Stimulated activated CD4-positive, alpha-beta T cell treated with anti-CD3 and anti-CD28 coated beads, Interleukin-2, amount 100 ng/mL, for 4 hours (primary cell): ENCODE data around the gene OPCML.

ENCODE experiments used
- DNase-seq: peaks from one replicate; pipeline ENCODE4 v3.0.0-alpha.2; 2020; ENCODE audit warnings: low read depth

The OPCML gene

GRCh38 chr11:132607575-132607974, 924.7 kb downstream of the OPCML start:
- no peak for DNase-seq

DNA sequence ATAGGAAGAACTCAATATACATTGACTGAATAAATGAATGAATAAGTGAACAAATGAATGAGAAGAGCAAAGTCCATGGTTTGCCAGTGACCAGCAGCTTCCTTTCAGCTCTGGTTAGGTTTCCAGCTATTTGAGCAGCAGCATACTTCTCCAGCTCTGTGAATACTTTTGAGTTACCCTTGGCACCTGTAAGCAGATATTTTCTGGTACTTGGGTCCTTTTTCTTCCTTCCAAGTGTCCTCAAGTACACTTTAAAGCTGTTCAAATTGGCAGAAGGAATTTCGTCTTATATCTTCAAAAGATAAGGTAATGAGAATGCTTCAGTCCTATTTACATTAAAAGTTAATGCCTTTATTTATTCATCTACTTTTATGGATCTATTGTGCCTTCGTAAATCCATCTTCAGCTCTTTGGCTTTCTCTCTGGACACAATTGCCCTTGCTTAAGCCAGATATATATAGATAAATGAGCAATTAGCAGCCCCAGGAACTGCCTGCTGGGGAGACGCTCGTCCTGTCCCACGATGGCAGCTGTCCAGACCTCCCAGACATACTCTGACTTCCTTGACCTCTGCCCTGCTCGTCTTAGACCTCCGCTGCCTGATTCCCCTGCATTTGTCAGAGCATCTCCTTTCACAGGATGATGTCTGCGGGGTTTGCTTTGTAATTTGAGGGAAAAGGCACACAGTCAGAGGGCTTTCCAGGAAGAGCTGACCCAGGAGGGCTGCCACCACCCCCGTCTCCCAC, 926.3 kb downstream of the OPCML start:
- no peak for DNase-seq

- no peak for DNase-seq
Measured at GRCh38 chr11:132604431-132604830, 927.9 kb downstream of the OPCML start.

GRCh38 chr11:132601875-132602274, 930.4 kb downstream of the OPCML start:
- no peak for DNase-seq

DNA sequence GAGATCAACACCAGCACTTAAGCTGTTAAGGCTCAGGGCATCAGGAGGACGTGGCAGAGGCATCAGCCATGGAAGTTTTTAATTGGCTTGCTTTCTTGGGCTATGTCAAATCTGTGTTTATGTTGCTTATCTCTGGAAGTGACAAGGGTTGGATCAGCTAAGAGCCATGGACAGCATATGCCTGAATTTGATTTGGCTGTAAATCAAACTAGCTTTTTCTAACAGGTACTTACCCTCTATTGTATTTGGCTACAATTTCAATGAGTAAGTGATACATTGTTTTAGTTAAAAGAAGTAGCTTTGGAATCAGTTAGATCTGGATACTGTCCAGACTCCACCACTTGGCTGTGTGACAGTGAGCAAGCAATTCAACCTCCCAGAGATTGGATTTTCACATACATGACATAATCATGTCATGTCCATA, 936.6 kb downstream of the OPCML start:
- no peak for DNase-seq

DNA sequence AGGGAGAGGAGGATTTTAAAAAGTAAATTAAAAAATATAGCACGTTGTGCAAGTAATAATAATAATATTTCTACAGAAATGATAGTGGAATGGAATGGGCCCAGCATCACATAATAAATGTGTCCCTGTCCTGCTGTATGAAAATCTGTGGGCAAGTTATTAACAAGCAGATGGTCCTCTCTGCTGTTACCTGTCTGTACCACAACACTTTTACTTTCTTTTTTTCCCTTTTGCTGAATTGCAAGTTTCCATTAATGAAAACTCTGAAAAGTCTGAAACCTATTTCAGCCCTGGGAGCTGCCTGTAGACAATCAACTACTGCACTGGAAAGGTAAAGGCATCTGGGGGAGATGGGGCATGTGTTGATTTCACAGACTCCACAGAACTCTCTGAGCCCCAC, 937.1 kb downstream of the OPCML start:
- DNase-seq: no peak

DNA sequence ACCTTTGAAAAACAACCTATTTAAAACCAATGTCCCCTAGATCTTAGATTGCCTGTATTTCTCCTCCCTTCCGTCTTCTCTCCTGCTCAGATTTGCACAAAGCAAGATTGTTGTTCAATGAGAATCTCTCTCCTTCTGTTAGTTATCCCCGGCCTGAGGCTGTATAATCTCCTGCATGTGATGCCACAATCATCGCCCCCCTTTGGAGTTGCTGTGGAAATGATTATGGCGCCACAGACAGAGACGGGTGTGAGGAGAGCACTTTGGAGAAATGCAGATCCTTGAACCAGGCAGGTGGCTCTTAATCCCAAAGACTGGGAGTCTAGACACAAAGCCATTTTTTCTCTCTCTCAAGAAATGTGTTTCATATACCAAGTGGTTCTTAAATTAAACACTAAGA, 941.3 kb downstream of the OPCML start:
- no peak for DNase-seq

GRCh38 chr11:132590554-132590953, 941.7 kb downstream of the OPCML start:
- DNase-seq: no peak

DNA sequence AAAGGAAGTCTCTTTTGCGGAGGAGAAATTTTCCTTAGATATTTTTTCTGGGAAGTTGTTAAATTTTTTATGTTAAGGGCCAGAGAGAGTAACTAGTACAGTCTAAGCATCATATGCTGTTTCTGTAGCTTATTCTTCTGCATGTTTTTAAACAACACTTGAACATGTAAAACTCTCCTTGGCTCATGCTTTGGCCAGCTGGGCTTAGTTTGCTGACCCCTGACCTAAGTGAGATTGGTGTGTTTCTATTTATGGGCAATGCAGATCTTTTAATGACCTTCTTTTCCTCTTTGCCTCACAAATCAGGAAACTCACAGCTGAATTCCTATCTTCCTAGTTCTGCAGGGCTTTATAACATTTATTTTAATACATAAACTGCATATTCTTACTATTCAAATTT, 942.5 kb downstream of the OPCML start:
- DNase-seq: no peak

GRCh38 chr11:132588366-132588765, 943.9 kb downstream of the OPCML start:
- no peak for DNase-seq

- no peak for DNase-seq
Measured at GRCh38 chr11:132587716-132588115, 944.6 kb downstream of the OPCML start.

DNA sequence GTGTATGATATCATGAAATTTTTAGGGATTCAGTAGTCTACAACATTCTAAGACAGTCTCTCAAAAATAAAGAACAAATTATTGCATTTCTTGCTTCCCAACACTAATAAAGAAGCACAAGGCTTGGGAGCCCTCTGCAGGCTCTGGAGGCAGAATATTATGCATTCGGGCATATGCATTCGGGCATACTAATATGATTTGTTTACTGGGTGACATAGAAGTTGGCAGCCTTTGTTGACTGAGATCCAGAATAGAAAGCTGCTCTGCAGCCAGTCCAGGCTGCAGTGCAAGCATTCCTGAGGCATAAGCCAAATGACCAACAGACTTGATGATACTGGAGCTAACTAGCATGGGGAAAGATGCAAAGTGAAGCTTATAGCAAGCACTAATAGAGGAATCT, 945.5 kb downstream of the OPCML start:
- DNase-seq: no peak

DNA sequence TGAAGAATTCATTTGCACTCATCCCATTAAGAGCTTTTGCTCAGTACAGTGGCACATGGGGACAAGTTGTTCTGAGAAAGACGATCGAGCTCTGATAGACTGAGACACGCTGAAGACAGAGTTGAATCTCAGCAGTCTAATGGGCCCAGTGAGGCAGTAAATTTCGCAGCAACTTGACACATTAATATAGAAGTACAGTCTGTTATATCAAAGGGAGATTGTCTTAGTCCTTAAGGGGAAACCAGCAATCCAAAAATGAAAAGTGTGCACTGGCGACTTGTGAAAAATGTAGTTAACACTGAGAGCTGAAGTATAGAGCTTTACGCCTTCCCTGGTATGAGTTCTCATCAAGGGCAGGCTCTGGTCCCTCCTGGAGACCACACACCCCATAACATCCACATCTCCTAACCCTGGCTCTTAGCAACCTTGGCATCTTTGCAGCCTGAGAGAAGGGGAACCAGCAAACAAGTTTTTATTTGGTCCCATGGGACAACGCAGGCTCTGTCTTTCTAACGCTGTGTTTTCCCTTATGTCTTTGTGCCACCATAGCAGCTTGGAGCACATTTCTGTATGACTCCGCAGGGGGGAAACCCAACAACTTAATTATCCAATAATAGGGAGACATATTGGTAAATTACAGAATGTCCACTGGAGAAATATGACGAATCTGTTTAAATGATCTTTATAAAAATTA, 952.5 kb downstream of the OPCML start:
- no peak for DNase-seq

DNA sequence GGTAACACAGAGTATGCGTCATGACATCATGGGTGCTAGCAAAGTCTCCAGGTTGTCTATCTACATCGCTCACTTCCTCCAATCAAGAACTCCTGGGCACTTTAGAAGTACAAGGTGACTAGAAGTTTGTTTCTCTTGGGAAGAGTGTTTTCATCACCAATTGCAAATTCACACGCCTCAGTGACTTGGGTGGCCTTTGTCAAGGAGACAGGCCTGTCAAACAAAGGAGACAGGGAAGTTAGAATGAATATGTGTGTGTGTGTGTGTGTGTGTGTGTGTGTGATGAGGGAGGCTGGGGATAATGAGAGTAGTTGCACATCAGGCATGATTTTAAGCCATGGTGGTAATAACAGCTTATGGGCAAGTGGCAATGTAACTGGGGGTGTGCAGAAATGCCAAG, 953.2 kb downstream of the OPCML start:
- DNase-seq: no peak

DNA sequence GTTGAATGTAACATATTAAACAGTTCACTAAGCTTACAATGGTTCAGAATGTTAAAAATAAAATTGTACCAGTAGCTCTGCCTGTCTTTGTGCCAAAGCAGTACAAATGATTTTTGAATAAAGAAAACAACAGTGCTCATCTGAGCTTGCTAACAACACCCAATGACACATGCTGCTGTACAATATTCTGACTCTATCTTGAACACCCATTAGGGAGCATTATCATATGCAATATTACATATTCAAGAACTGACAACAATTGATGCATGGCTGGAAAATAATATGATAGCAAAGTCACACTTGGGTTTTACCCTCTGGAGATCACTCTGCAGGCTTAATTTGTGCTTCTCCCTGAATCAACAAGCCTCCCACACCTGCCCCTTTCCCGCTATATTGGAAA, 953.7 kb downstream of the OPCML start:
- no peak for DNase-seq

DNA sequence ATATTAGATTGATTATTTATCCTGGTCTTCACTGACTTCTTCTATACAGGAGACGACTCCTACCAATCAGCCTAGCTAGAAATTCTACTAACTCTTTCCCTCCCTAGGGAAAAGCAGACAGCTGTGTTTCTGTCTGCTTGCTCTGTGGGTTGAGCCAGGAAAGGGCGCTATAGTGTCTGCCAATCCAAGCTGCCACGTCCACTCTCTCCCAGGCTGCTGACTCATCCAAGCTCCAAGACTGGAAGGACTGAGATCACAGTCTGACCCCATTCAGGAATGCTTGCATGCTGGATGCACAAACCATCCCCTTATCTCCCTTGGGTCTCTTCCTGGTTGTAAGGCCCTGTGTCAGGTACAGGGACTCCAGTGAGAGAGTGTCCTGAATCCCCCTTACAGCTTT, 955.6 kb downstream of the OPCML start:
- no peak for DNase-seq

- no peak for DNase-seq
Measured at GRCh38 chr11:132564091-132564885, 968.0 kb downstream of the OPCML start.

- DNase-seq: no peak
Measured at GRCh38 chr11:132563050-132563449, 969.3 kb downstream of the OPCML start.

DNA sequence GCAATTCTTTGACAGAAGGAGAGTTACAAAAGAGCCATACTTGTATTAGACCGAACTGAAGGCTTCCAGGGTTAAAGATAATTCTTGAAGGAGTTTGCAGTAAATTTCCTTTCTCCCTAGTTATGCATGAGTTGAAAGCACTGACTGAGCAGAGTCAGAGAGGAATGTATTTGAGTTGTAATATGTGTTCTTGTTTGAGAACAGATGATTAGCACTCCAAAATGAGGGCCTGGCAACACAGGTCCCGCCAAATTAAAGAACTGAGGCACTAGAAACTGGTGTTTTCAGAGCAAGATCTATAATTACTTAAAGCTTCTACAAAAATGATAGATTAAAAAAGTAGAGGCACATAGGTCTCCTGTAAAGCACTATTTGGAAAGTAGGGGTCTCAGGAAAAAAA, 970.4 kb downstream of the OPCML start:
- DNase-seq: no peak

DNA sequence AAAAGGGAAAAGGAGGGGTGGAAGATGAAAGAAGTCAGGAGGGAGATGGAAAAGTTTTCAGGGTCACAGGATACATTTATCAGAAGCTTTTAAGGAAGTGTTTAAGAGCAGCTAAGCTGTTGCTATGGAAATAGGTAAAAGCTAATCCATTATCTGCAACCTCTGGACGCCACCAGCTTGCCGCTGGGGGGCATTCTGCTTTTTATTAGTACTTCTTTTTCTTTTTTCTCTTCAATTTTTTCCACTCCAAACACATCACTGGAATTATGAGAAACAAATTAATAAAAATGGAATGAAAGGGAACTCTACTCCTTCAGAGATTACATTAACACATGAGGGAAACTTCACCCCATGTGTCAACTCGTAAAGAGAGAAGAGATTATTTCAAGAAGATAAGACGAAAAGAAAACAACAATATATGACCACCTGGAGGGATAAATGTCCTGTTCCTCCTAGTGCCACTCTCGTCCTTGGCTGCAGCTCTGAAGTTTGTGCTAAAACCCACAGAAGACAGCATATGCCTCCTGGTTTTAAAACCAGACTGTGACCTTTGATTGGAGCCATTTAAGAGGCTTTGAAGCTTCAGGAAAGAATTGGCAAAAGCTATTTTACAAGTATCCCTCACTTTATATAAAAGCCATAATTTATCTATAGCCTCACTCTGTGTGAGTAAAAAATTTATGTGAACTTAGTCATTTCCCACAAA, 972.8 kb downstream of the OPCML start:
- no peak for DNase-seq

- no peak for DNase-seq
Measured at GRCh38 chr11:132556316-132556715, 976.0 kb downstream of the OPCML start.

GRCh38 chr11:132555617-132556016, 976.7 kb downstream of the OPCML start:
- no peak for DNase-seq
